ENCODE measurements around the gene OR6K2. TPM values are rescaled to one million over a fixed set of nuclear protein-coding genes. Genes with fewer than 3 reads are reported as not detected.

OR6K2 gene
- total RNA-seq, 2 donors from 2014 or later, result not detected

GRCh38 chr1:158674302-158674701, 26.1 kb downstream of the OR6K2 start:
- no peak overlapping the region for H3K4me3 Mint-ChIP-seq
- H3K27me3 Mint-ChIP-seq (ENCODE audit: low read depth), result no peaks in the 10 kb centered on the region
- no peak overlapping the region for H3K27ac Mint-ChIP-seq
- ATAC-seq (replicated peaks in 1 of 2) (no peak), DNase-seq (no peak)
- H3K4me1 Mint-ChIP-seq (ENCODE audit: low read depth), result peaks cover 4% of the 10 kb centered on the region
- no peaks in the 10 kb centered on the region for H3K9me3 Mint-ChIP-seq
- H3K36me3 Mint-ChIP-seq (ENCODE audit: insufficient read depth in 2 of 2), result no peaks in the 10 kb centered on the region

GRCh38 chr1:158666037-158666436, 34.4 kb downstream of the OR6K2 start:
- DNase-seq, result no peak
- Mint-ChIP-seq H3K27ac (no peak overlapping the region), H3K36me3 (ENCODE audit: insufficient read depth in 2 of 2) (no peaks in the 10 kb centered on the region)

GRCh38 chr1:158654571-158654970, 45.9 kb downstream of the OR6K2 start:
- H3K27me3 Mint-ChIP-seq (ENCODE audit: low read depth), result no peaks in the 10 kb centered on the region
- no peak overlapping the region for H3K27ac Mint-ChIP-seq
- no peak for ATAC-seq (replicated peaks in 1 of 2)
- DNase-seq, result no peak
- H3K36me3 Mint-ChIP-seq (ENCODE audit: insufficient read depth in 2 of 2), result no peaks in the 10 kb centered on the region
- H3K4me1 Mint-ChIP-seq (ENCODE audit: low read depth), result no peaks in the 10 kb centered on the region
- H3K4me3 Mint-ChIP-seq, result no peak overlapping the region
- H3K9me3 Mint-ChIP-seq, result peaks cover 0 to 2% of the 10 kb centered on the region in 2 donors

More at GRCh38 chr1:158666037-158666436, 34.4 kb downstream of the OR6K2 start:
- Mint-ChIP-seq H3K4me1 (ENCODE audit: low read depth) (no peaks in the 10 kb centered on the region), H3K9me3 (no peaks in the 10 kb centered on the region), H3K27me3 (ENCODE audit: low read depth) (no peaks in the 10 kb centered on the region), H3K4me3 (no peak overlapping the region)
- no peak for ATAC-seq (replicated peaks in 1 of 2)

GRCh38 chr1:158654086-158654485, 46.4 kb downstream of the OR6K2 start:
- DNase-seq, result no peak
- no peaks in the 10 kb centered on the region for H3K27me3 Mint-ChIP-seq (ENCODE audit: low read depth)
- H3K4me3 Mint-ChIP-seq, result no peak overlapping the region
- H3K27ac Mint-ChIP-seq, result no peak overlapping the region
- H3K36me3 Mint-ChIP-seq (ENCODE audit: insufficient read depth in 2 of 2), result no peaks in the 10 kb centered on the region
- H3K4me1 Mint-ChIP-seq (ENCODE audit: low read depth), result no peaks in the 10 kb centered on the region
- peaks cover 0 to 2% of the 10 kb centered on the region in 2 donors for H3K9me3 Mint-ChIP-seq
- no peak for ATAC-seq (replicated peaks in 1 of 2)

- Mint-ChIP-seq H3K4me3 (no peak overlapping the region), H3K27ac (no peak overlapping the region), H3K4me1 (ENCODE audit: low read depth) (no peaks in the 10 kb centered on the region), H3K9me3 (no peaks in the 10 kb centered on the region), H3K36me3 (ENCODE audit: insufficient read depth in 2 of 2) (no peaks in the 10 kb centered on the region), H3K27me3 (ENCODE audit: low read depth) (no peaks in the 10 kb centered on the region)
- DNase-seq, result no peak
- no peak for ATAC-seq (replicated peaks in 1 of 2)
Measured at GRCh38 chr1:158652721-158653334, 47.6 kb downstream of the OR6K2 start.

Other genes starting within 250 kb of the OR6K2 start
- gene OR10K1, start 238.8 kb downstream of the OR6K2 start, total RNA-seq, result not detected
- not detected for gene OR10R2, start 228.4 kb downstream of the OR6K2 start, total RNA-seq
- not detected for gene OR6Y1, start 146.2 kb downstream of the OR6K2 start, total RNA-seq
- not detected for gene OR6P1, start 130.1 kb downstream of the OR6K2 start, total RNA-seq
- not detected for gene OR10X1, start 120.8 kb downstream of the OR6K2 start, total RNA-seq
- not detected for gene OR10Z1, start 95.4 kb downstream of the OR6K2 start, total RNA-seq
- not detected for gene SPTA1, start 13.9 kb downstream of the OR6K2 start, total RNA-seq
- not detected for gene OR6K3, start 20.1 kb upstream of the OR6K2 start, total RNA-seq
- gene OR6K6, start 54.1 kb upstream of the OR6K2 start, total RNA-seq, result not detected
- gene OR6N1, start 71.5 kb upstream of the OR6K2 start, total RNA-seq, result not detected
- not detected for gene OR6N2, start 80.6 kb upstream of the OR6K2 start, total RNA-seq
- gene MNDA, start 130.7 kb upstream of the OR6K2 start, total RNA-seq, result not detected
- 10 to 100 TPM; 11.5 to 23.0 TPM for gene PYHIN1, start 230.9 kb upstream of the OR6K2 start, total RNA-seq

Measured in activated T-cell treated with anti-CD3 and anti-CD28 coated beads, Interleukin-2, amount 50 U/mL, for 72 hours (primary cell).